K562 (cell line): ENCODE measurements around the gene DHX40. TPM values are rescaled to one million over a fixed set of nuclear protein-coding genes. Genes with fewer than 3 reads are reported as not detected.

Source experiments
- ATAC-seq: fragments of 200-7000 bp; cut with Tn5 transposase; 3 replicates; pipeline ENCODE4 v1.9.1; 2020; ENCODE audit warnings: moderate library complexity
- BruUV-seq: library from RNA; stranded (reverse); fragments of 400-500 nt; replicated peaks from 2 replicates; lab custom pipeline; 2021; lab: Mats Ljungman, UMichigan
- CTCF ChIA-PET: fragments of 300-600 bp; formaldehyde crosslinking; extraction: SDS; loops from one replicate; lab custom pipeline; 2021; ENCODE audit warnings: low intra/inter-chr PET ratio; lab: Yijun Ruan, JAX
- POLR2A ChIA-PET: fragments of 300-600, 350-650 bp; sonication (Branson Sonifier 250); formaldehyde crosslinking; extraction: SDS; loops from one replicate; lab custom pipeline; 2021; ENCODE audit warnings: antibody characterized with exemption, inconsistent platforms; lab: Yijun Ruan, JAX
- DNase-seq, 4 experiments: peaks; one replicate each; pipeline versions ENCODE4 v3.0.0 to v3.0.0-alpha.2; 2011 to 2018; ENCODE audit warnings: low spot score in 3 of 4, mixed read lengths in 3 of 4; ENCODE audit errors: extremely low read depth in 1 of 4
- FAIRE-seq: peaks from 2 replicates; lab custom pipeline; 2011; peaks lifted over from hg19 to GRCh38; lab: Jason Lieb, UNC
- H2AFZ ChIP-seq: 2 replicates; pipeline ENCODE4 v1.6.0; 2011; ENCODE audit warnings: low read depth, low read length, control low read depth, inconsistent platforms
- H3K27ac ChIP-seq: fragments of 200-600 bp; 3 replicates; pipeline ENCODE4 v1.8.0; 2011; ENCODE audit warnings: low read depth, mild to moderate bottlenecking, control low read depth, inconsistent platforms, low read length, moderate library complexity, mixed read lengths; ENCODE audit errors: extremely low read depth
- H3K27me3 ChIP-seq, 2 experiments: fragments of 300-600 bp in 1 of 2; 2 replicates in 1 of 2; 3 replicates in 1 of 2; pipeline versions ENCODE4 v1.6.0 to v1.8.0; 2011; ENCODE audit warnings: inconsistent platforms in 2 of 2, low read length in 2 of 2, mild to moderate bottlenecking in 1 of 2, mixed read lengths in 1 of 2, moderate library complexity in 1 of 2; ENCODE audit not compliant: control insufficient read depth in 2 of 2, insufficient read depth in 2 of 2
- H3K36me3 ChIP-seq: fragments of 300-600 bp; 3 replicates; pipeline ENCODE4 v1.8.0; 2011; ENCODE audit warnings: mild to moderate bottlenecking, low read length, inconsistent platforms; ENCODE audit not compliant: control insufficient read depth, insufficient read depth
- H3K4me1 ChIP-seq, 2 experiments: fragments of 200-600 bp in 1 of 2; replicated peaks in 1 of 2; 2 replicates in 1 of 2; 3 replicates in 1 of 2; pipeline versions ENCODE4 v1.5.1 to v1.8.0; 2011; ENCODE audit warnings: inconsistent platforms in 2 of 2, low read length in 2 of 2, mild to moderate bottlenecking in 1 of 2, mixed read lengths in 1 of 2, moderate library complexity in 1 of 2; ENCODE audit not compliant: control insufficient read depth in 2 of 2, insufficient read depth in 2 of 2
- H3K4me2 ChIP-seq: 2 replicates; pipeline ENCODE4 v1.6.1; 2011; ENCODE audit warnings: low read length, control low read depth, inconsistent platforms, mixed read lengths; ENCODE audit not compliant: insufficient read depth
- H3K4me3 ChIP-seq: fragments of 200-600 bp; sonication (generic), shearing (Covaris generic); 2 replicates; pipeline ENCODE4 v1.5.1; 2016; ENCODE audit warnings: control low read depth, inconsistent platforms
- H3K79me2 ChIP-seq: fragments of 200-600 bp; 3 replicates; pipeline ENCODE4 v1.8.0; 2011; ENCODE audit warnings: low read length, inconsistent platforms; ENCODE audit not compliant: control insufficient read depth, insufficient read depth
- H3K9ac ChIP-seq, 2 experiments: 2 replicates each; pipeline versions ENCODE4 v1.6.0 to v1.6.1; 2011; ENCODE audit warnings: low read depth in 2 of 2, low read length in 2 of 2, control low read depth in 1 of 2, inconsistent platforms in 1 of 2, mild to moderate bottlenecking in 1 of 2, mixed read lengths in 1 of 2; ENCODE audit not compliant: insufficient read depth in 1 of 2
- H3K9me1 ChIP-seq: one replicate; pipeline ENCODE4 v1.6.0; 2011; ENCODE audit warnings: inconsistent platforms, mild to moderate bottlenecking, low read length, moderate library complexity; ENCODE audit not compliant: control insufficient read depth, insufficient read depth
- H3K9me3 ChIP-seq: replicated peaks from 2 replicates; pipeline ENCODE4 v1.5.1; 2011; ENCODE audit warnings: low read depth, low read length, inconsistent platforms; ENCODE audit not compliant: control insufficient read depth, insufficient read depth
- H4K20me1 ChIP-seq: replicated peaks from 2 replicates; pipeline ENCODE4 v1.6.1; 2011; ENCODE audit warnings: low read length, inconsistent platforms, mixed read lengths; ENCODE audit not compliant: control insufficient read depth, insufficient read depth
- BRD4 ChIP-seq: fragments of 200-600 bp; sonication (generic); IDR thresholded peaks from 2 replicates; pipeline ENCODE4 v1.6.1; 2017; ENCODE audit warnings: inconsistent platforms
- SMAD4 ChIP-seq: fragments of 250-450 bp; sonication (Bioruptor Pico); conservative IDR thresholded peaks from 2 replicates; pipeline ENCODE4 v1.8.0; 2021; ENCODE audit warnings: inconsistent platforms, mild to moderate bottlenecking, moderate library complexity
- VEZF1 ChIP-seq: fragments of 200-800 bp; sonication (Bioruptor generic); IDR thresholded peaks from 2 replicates; pipeline ENCODE4 v1.6.1; 2017; ENCODE audit warnings: missing genetic modification characterization, missing compliant biosample characterization
- ZC3H8 ChIP-seq: fragments of 450-650 bp; IDR thresholded peaks from 2 replicates; pipeline ENCODE4 v1.6.1; 2017
- ZNF644 ChIP-seq: fragments of 200-800 bp; sonication (Bioruptor generic); IDR thresholded peaks from 2 replicates; pipeline ENCODE4 v1.6.1; 2016; ENCODE audit warnings: low read depth, missing genetic modification characterization, missing compliant biosample characterization
- ZSCAN32 ChIP-seq: fragments of 450-650 bp; formaldehyde crosslinking; IDR thresholded peaks from 2 replicates; pipeline ENCODE4 v1.4.0; 2020; ENCODE audit warnings: mild to moderate bottlenecking, moderate library complexity
- WGBS: fragments of 100-300 bp; shearing (Covaris generic); methylation state at CpG from one replicate; pipeline ENCODE4 v1.1.6; 2016; ENCODE audit warnings: low coverage, mixed read lengths; ENCODE audit not compliant: insufficient coverage; ENCODE audit errors: missing lambda C conversion rate; 5-methylcytosine and 5-hydroxymethylcytosine counted together
- in situ Hi-C: fragments of 300-500 bp; cut with MboI; formaldehyde crosslinking; loops from 4 replicates; pipeline ENCODE4 v1.15.0; 2018; ENCODE audit warnings: inconsistent platforms, mixed read lengths
- intact Hi-C: fragments of 100-400 bp; cut with micrococcal nuclease; formaldehyde crosslinking; loops from 2 replicates; pipeline ENCODE4 v1.14.2; 2022
- polyA plus RNA-seq, 8 experiments: library from polyadenylated mRNA; depleted of rRNA in 4 of 8; stranded (reverse) in 5 of 8; unstranded in 3 of 8; fragments of >200 nt; fragmentation: Nextera tagmentation in 2 of 8; fragmentation: Illumina TruSeq in 1 of 8; extraction: Ambion mirVana in 2 of 8; extraction: Trizol in 1 of 8; gene quantifications; 2 replicates each; pipeline versions ENCODE4 v1.2.1 to v1.2.3, GENCODE V29; 2011 to 2014; ENCODE audit warnings: inconsistent platforms in 1 of 8, missing spikeins in 1 of 8
- total RNA-seq, 7 experiments: library from RNA; depleted of rRNA in 6 of 7; stranded (reverse); fragments of >200 nt in 6 of 7; fragmentation: Illumina TruSeq in 2 of 7; extraction: Trizol in 2 of 7; gene quantifications; 2 replicates each; pipeline versions ENCODE4 v1.2.1 to v1.2.3, GENCODE V29; 2011 to 2021; ENCODE audit warnings: low replicate concordance in 1 of 7
- TF ChIP-seq, protein P1 (sequence below), 3 experiments: fragments of 200-800 bp in 1 of 3; fragments of 250-450 bp in 1 of 3; fragments of 450-650 bp in 1 of 3; sonication (Bioruptor Pico) in 1 of 3; sonication (Bioruptor generic) in 1 of 3; formaldehyde crosslinking in 1 of 3; IDR thresholded peaks; 2 replicates each; pipeline versions ENCODE4 v1.6.1 to v1.8.0; 2016 to 2022; ENCODE audit warnings: mild to moderate bottlenecking in 2 of 3, missing genetic modification characterization in 2 of 3, missing compliant biosample characterization in 1 of 3, moderate library complexity in 1 of 3
- TF ChIP-seq, protein P2 (sequence below): fragments of 450-650 bp; formaldehyde crosslinking; IDR thresholded peaks from 2 replicates; pipeline ENCODE4 v1.4.0; 2022; ENCODE audit warnings: missing genetic modification characterization

The DHX40 gene
- total and polyA plus RNA-seq, 9 of the 15 experiments (the other 6 are each of a cell fraction or from before 2014, with no cell fraction given): 7.2 to 38.6 (median 18.7) TPM

- DNase-seq: peak in 2 of 4 experiments; percentile 69 to 71
- peaks cover 5 to 12% of the 10 kb centered on the region in 2 experiments; a peak in 4 of 5 replicates for H3K4me1 ChIP-seq
- peaks cover 7% of the 10 kb centered on the region for H4K20me1 ChIP-seq
- peaks cover 39% of the 10 kb centered on the region for H3K79me2 ChIP-seq
- peaks cover 6% of the 10 kb centered on the region; the same call in 2 of the 3 replicates for H3K36me3 ChIP-seq
- intact Hi-C loops (no loop called here), in situ Hi-C loops (no loop called here)
- peak overlapping the region; percentile 25 to 43; a peak in 3 of 4 replicates for H3K9ac ChIP-seq
- peak; percentile 76 for FAIRE-seq
- no peaks in the 10 kb centered on the region for H3K9me1 ChIP-seq
- BruUV-seq: no TSS peak
- no peaks in the 10 kb centered on the region for H3K9me3 ChIP-seq
- H3K4me3 ChIP-seq: no peak overlapping the region; the same call in 1 of the 2 replicates
- CTCF ChIA-PET: no interaction called here
- H2AFZ ChIP-seq: peak overlapping the region; percentile 76
- peak overlapping the region; percentile 45; the same call in 1 of the 2 replicates for H3K4me2 ChIP-seq
- peak overlapping the region; percentile 98 for H3K27ac ChIP-seq
- POLR2A ChIA-PET: interaction anchor here (0.9 kb wide), 1 partner anchor 51 kb away, joined by 5 read pairs; the partner anchor contains the start of gene DHX40
- no peaks in the 10 kb centered on the region for H3K27me3 ChIP-seq
- ATAC-seq: peak; percentile 16; the same call in 1 of the 3 replicates
- 11% methylated on average over 7 of the region's 7 CpGs for WGBS
- TF ChIP-seq SMAD4 (CRISPR knock-in tag) (peak; percentile 46; the same call in 1 of the 2 replicates), BRD4 (0 out of 2 replicates have a peak, but pooled peaks have one; percentile 39), ZNF644 (peak; percentile 68), VEZF1 (CRISPR knock-in tag) (peak; percentile 39; the same call in 1 of the 2 replicates), ZC3H8 (no peak), ZSCAN32 (CRISPR knock-in tag) (no peak)
- TF ChIP-seq, protein P1, sequence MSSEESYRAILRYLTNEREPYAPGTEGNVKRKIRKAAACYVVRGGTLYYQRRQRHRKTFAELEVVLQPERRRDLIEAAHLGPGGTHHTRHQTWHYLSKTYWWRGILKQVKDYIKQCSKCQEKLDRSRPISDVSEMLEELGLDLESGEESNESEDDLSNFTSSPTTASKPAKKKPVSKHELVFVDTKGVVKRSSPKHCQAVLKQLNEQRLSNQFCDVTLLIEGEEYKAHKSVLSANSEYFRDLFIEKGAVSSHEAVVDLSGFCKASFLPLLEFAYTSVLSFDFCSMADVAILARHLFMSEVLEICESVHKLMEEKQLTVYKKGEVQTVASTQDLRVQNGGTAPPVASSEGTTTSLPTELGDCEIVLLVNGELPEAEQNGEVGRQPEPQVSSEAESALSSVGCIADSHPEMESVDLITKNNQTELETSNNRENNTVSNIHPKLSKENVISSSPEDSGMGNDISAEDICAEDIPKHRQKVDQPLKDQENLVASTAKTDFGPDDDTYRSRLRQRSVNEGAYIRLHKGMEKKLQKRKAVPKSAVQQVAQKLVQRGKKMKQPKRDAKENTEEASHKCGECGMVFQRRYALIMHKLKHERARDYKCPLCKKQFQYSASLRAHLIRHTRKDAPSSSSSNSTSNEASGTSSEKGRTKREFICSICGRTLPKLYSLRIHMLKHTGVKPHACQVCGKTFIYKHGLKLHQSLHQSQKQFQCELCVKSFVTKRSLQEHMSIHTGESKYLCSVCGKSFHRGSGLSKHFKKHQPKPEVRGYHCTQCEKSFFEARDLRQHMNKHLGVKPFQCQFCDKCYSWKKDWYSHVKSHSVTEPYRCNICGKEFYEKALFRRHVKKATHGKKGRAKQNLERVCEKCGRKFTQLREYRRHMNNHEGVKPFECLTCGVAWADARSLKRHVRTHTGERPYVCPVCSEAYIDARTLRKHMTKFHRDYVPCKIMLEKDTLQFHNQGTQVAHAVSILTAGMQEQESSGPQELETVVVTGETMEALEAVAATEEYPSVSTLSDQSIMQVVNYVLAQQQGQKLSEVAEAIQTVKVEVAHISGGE (CRISPR knock-in tag; IDR thresholded peaks at IDR 0.05): peak in 1 of 3 experiments; percentile 46; a peak in 1 of 6 replicates
- TF ChIP-seq, protein P2, sequence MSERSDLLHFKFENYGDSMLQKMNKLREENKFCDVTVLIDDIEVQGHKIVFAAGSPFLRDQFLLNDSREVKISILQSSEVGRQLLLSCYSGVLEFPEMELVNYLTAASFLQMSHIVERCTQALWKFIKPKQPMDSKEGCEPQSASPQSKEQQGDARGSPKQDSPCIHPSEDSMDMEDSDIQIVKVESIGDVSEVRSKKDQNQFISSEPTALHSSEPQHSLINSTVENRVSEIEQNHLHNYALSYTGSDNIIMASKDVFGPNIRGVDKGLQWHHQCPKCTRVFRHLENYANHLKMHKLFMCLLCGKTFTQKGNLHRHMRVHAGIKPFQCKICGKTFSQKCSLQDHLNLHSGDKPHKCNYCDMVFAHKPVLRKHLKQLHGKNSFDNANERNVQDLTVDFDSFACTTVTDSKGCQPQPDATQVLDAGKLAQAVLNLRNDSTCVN: peak; percentile 40; the same call in 1 of the 2 replicates
Observed at GRCh38 chr17:59616253-59616920, 51.0 kb downstream of the DHX40 start.
